ENCODE results near the gene CCDC71L. TPM values are rescaled to one million over a fixed set of nuclear protein-coding genes. Genes with fewer than 3 reads are reported as not detected.

CCDC71L gene
- total and polyA plus RNA-seq, 2 of the 4 experiments (the other 2 are of a cell fraction), result 19.7 to 20.6 TPM

GRCh38 chr7:106634958-106635357, 26.0 kb downstream of the CCDC71L start:
- in situ Hi-C loops (cut with MboI; ENCODE audit: low sequenced_read_pairs) (no loop called here), intact Hi-C loops (cut with micrococcal nuclease) (no loop called here), dilution Hi-C loops (cut with HindIII; ENCODE audit: low sequenced_read_pairs, unreplicated experiment) (no loop called here)
- Histone ChIP-seq H2BK20ac (ENCODE audit: low read depth, low read length) (no peak overlapping the region), H2AK5ac (ENCODE audit: low read depth, low read length) (no peak overlapping the region), H2BK120ac (ENCODE audit: low read depth, low read length) (no peak overlapping the region), H4K8ac (ENCODE audit: low read depth in 2 of 2, low read length in 2 of 2) (no peak overlapping the region), H2BK15ac (ENCODE audit: low read depth, low read length) (no peak overlapping the region), H2AK9ac (replicated peaks; ENCODE audit: low read depth, low read length, poor library complexity) (no peak overlapping the region), H3K27me3 (ENCODE audit: control insufficient read depth, insufficient read depth, low read length) (no peaks in the 10 kb centered on the region), H3K9me3 (ENCODE audit: control insufficient read depth, insufficient read depth, low read length) (no peaks in the 10 kb centered on the region; the same call in 1 of the 2 replicates), H3K23ac (ENCODE audit: low read depth, low read length) (no peak overlapping the region), H2BK5ac (ENCODE audit: low read depth, low read length, poor library complexity, severe bottlenecking) (no peak overlapping the region), H3K18ac (ENCODE audit: low read depth, low read length) (no peak overlapping the region), H4K20me1 (ENCODE audit: insufficient read depth, low read length) (no peaks in the 10 kb centered on the region), H3K4me2 (ENCODE audit: low read depth, low read length) (no peak overlapping the region), H3K4me1 (ENCODE audit: control insufficient read depth, insufficient read depth, low read length) (peaks cover 2% of the 10 kb centered on the region; the same call in 1 of the 2 replicates), H3K9ac (ENCODE audit: low read depth, low read length) (no peak overlapping the region), H3K4ac (ENCODE audit: low read depth, low read length) (no peak overlapping the region), H3K27ac (ENCODE audit: insufficient read depth, low read length) (no peak overlapping the region), H3K79me1 (ENCODE audit: low read depth in 1 of 2, low read length in 2 of 2) (peaks cover 0 to 7% of the 10 kb centered on the region in 2 experiments; a peak in 1 of 4 replicates), H2AFZ (replicated peaks; ENCODE audit: low read length, poor library complexity) (no peak overlapping the region), H3K36me3 (ENCODE audit: control insufficient read depth, insufficient read depth, low read length) (no peaks in the 10 kb centered on the region; the same call in 1 of the 2 replicates), H3K9me1 (ENCODE audit: insufficient read depth, low read length) (0 out of 2 replicates have a peak, but pooled peaks cover 3% of the 10 kb centered on the region), H3K4me3 (ENCODE audit: insufficient read depth, low read depth, low read length) (no peak overlapping the region), H3K14ac (replicated peaks; ENCODE audit: low read depth, low read length) (no peak overlapping the region), H3K56ac (ENCODE audit: extremely low read depth, insufficient read depth, low read length) (no peak overlapping the region), H4K5ac (ENCODE audit: low read depth, low read length) (no peak overlapping the region), H4K91ac (ENCODE audit: insufficient read depth, low read depth, low read length) (no peak overlapping the region)
- ChIA-PET POLR2A (ENCODE audit: unreplicated experiment) (no interaction called here), CTCF (no interaction called here)
- DNase-seq, result no peak
- no peak for ATAC-seq (ENCODE audit: low read depth)
- BruUV-seq (replicated peaks), result no TSS peak
- TF ChIP-seq MAFK (IDR thresholded peaks at IDR 0.05; ENCODE audit: low read depth, low read length) (no peak), RCOR1 (IDR thresholded peaks at IDR 0.05; ENCODE audit: insufficient replicate concordance, low read length) (no peak), CHD1 (IDR thresholded peaks at IDR 0.05; ENCODE audit: low read depth, low read length) (no peak), SMC3 (IDR thresholded peaks at IDR 0.05; ENCODE audit: low read depth, low read length) (no peak), NFE2L2 (IDR thresholded peaks at IDR 0.05; ENCODE audit: low read depth, low read length) (no peak), RFX5 (IDR thresholded peaks at IDR 0.05; ENCODE audit: low read depth, low read length) (no peak), USF2 (IDR thresholded peaks at IDR 0.05; ENCODE audit: low read depth, low read length) (no peak), FOS (IDR thresholded peaks at IDR 0.05; ENCODE audit: low read depth, low read length) (no peak), ELK1 (IDR thresholded peaks at IDR 0.05; ENCODE audit: borderline replicate concordance, low read depth, low read length) (no peak), MAZ (IDR thresholded peaks at IDR 0.05; ENCODE audit: borderline replicate concordance, low read depth, low read length) (no peak), BHLHE40 (IDR thresholded peaks at IDR 0.05; ENCODE audit: low read depth, low read length) (no peak), CTCF (conservative IDR thresholded peaks at IDR 0.05; ENCODE audit: low read depth, low read length) (no peak), POLR2A (IDR thresholded peaks at IDR 0.05; ENCODE audit: low read depth, low read length) (no peak), CEBPB (IDR thresholded peaks at IDR 0.05; ENCODE audit: low read depth, low read length) (no peak), RAD21 (IDR thresholded peaks at IDR 0.05; ENCODE audit: low read length) (no peak), MXI1 (IDR thresholded peaks at IDR 0.05; ENCODE audit: borderline replicate concordance, low read depth, low read length) (no peak)
- no CpG with 5 or more reads among the region's 2 CpGs for WGBS, 2 experiments (ENCODE audit: extremely low coverage in 2 of 2, insufficient read length in 1 of 2)

All from IMR-90 (cell line).